Right atrium auricular region (tissue), 2 donors: ENCODE results near the gene PAK6. TPM values are rescaled to one million over a fixed set of nuclear protein-coding genes. Genes with fewer than 3 reads are reported as not detected.
A peak's percentile ranks its signal among the peaks of the same experiment; 100 is the strongest.

Source experiments
- DNase-seq: peaks from one replicate; pipeline ENCODE4 v3.0.0-alpha.2; 2019; ENCODE audit warnings: low spot score
- H3K27ac ChIP-seq, 2 donors: fragments of 200-600 bp; sonication (generic); 1 replicate in 1 of 2; 2 replicates in 1 of 2; pipeline ENCODE4 v1.5.1; 2016 to 2019
- H3K27me3 ChIP-seq, 2 donors: fragments of 200-600 bp; sonication (generic); one replicate each; pipeline versions ENCODE4 v1.5.1 to v1.6.0; 2017 to 2019
- H3K36me3 ChIP-seq: fragments of 200-600 bp; sonication (generic); one replicate; pipeline ENCODE4 v1.5.1; 2016
- H3K4me1 ChIP-seq, 2 donors: fragments of 200-600 bp; sonication (generic); one replicate each; pipeline versions ENCODE4 v1.5.1 to v1.6.0; 2017 to 2019
- H3K4me3 ChIP-seq, 2 donors: fragments of 200-600 bp; sonication (generic); 1 replicate in 1 of 2; 2 replicates in 1 of 2; pipeline ENCODE4 v1.5.1; 2017 to 2019; ENCODE audit warnings: mild to moderate bottlenecking in 1 of 2, moderate library complexity in 1 of 2
- H3K9me3 ChIP-seq, 2 donors: fragments of 200-600 bp; sonication (generic); one replicate each; pipeline ENCODE4 v1.5.1; 2019
- CTCF ChIP-seq, 2 donors: fragments of 200-600 bp; sonication (generic); IDR thresholded peaks; one replicate each; pipeline ENCODE4 v1.5.1; 2019; ENCODE audit warnings: antibody characterized with exemption in 2 of 2
- total RNA-seq, 2 donors: library from RNA; depleted of rRNA; stranded (reverse); fragments of >200 nt; gene quantifications; one replicate each; pipeline ENCODE4 v1.1.0, GENCODE V29; 2016

PAK6 gene
- total RNA-seq, 2 donors from 2014 or later, result 15.3 to 32.5 TPM

- no peak for DNase-seq
- no peak for TF ChIP-seq CTCF (IDR thresholded peaks at IDR 0.05)
- H3K27me3 ChIP-seq, result no peaks in the 10 kb centered on the region
- peak overlapping the region; percentile 85 to 90 for H3K4me3 ChIP-seq
- peaks cover 0 to 74% of the 10 kb centered on the region in 2 donors for H3K4me1 ChIP-seq
- no peaks in the 10 kb centered on the region for H3K36me3 ChIP-seq
- peak overlapping the region; percentile 90 to 93 for H3K27ac ChIP-seq
- H3K9me3 ChIP-seq, result no peaks in the 10 kb centered on the region
Observed at GRCh38 chr15:40325700-40326099, 86.8 kb downstream of the PAK6 start.

Other genes starting within 250 kb of the PAK6 start
- 100 to 1,000 TPM; 255 to 283 TPM for gene SRP14, start 199.9 kb upstream of the PAK6 start, total RNA-seq
- gene BMF, start 130.2 kb upstream of the PAK6 start, total RNA-seq, result 1 to 10 TPM; 1.3 to 3.0 TPM
- gene BUB1B, start 78.0 kb upstream of the PAK6 start, total RNA-seq, result 1 to 10 TPM in 1 of 2 donors, under 1 TPM in 1; 0.39 to 2.1 TPM
- 1 to 10 TPM in 1 of 2 donors, under 1 TPM in 1; 0.44 to 1.3 TPM for gene ANKRD63, start 44.0 kb downstream of the PAK6 start, total RNA-seq
- gene PLCB2, start 68.9 kb downstream of the PAK6 start, total RNA-seq, result 1 to 10 TPM; 1.9 to 8.4 TPM
- gene INAFM2, start 84.6 kb downstream of the PAK6 start, total RNA-seq, result 10 to 100 TPM; 45.5 to 48.9 TPM
- gene CCDC9B, start 101.9 kb downstream of the PAK6 start, total RNA-seq, result 10 to 100 TPM; 31.8 to 32.2 TPM
- gene PHGR1, start 112.0 kb downstream of the PAK6 start, total RNA-seq, result not detected
- under 1 TPM; 0.11 to 0.20 TPM for gene DISP2, start 119.2 kb downstream of the PAK6 start, total RNA-seq
- 10 to 100 TPM in 1 of 2 donors, 1 to 10 TPM in 1; 8.4 to 12.9 TPM for gene KNSTRN, start 143.7 kb downstream of the PAK6 start, total RNA-seq
- gene IVD, start 166.7 kb downstream of the PAK6 start, total RNA-seq, result 10 to 100 TPM; 49.1 to 65.3 TPM
- 10 to 100 TPM; 11.6 to 19.2 TPM for gene BAHD1, start 201.9 kb downstream of the PAK6 start, total RNA-seq
- gene CHST14, start 231.9 kb downstream of the PAK6 start, total RNA-seq, result 10 to 100 TPM; 13.2 to 14.2 TPM